Astrocyte (in vitro differentiated cells and primary cell): ENCODE measurements around the gene VSTM4. TPM values are rescaled to one million over a fixed set of nuclear protein-coding genes. Genes with fewer than 3 reads are reported as not detected.
A peak's percentile ranks its signal among the peaks of the same experiment; 100 is the strongest.

Source experiments
- DNase-seq: peaks from one replicate; pipeline ENCODE4 v3.0.0-alpha.2; 2010; ENCODE audit warnings: low read depth
- FAIRE-seq: peaks from 2 replicates; lab custom pipeline; 2011; peaks lifted over from hg19 to GRCh38; lab: Jason Lieb, UNC
- H2AFZ ChIP-seq: 2 replicates; pipeline ENCODE4 v1.6.0; 2012; ENCODE audit warnings: low read depth, low read length, inconsistent platforms
- H3K27ac ChIP-seq: 2 replicates; pipeline ENCODE4 v1.5.1; 2011; ENCODE audit warnings: low read depth, low read length, inconsistent platforms
- H3K27me3 ChIP-seq: 2 replicates; pipeline ENCODE4 v1.6.0; 2011; ENCODE audit warnings: low read length, inconsistent platforms; ENCODE audit not compliant: insufficient read depth
- H3K36me3 ChIP-seq: 2 replicates; pipeline ENCODE4 v1.5.1; 2011; ENCODE audit warnings: low read length, inconsistent platforms; ENCODE audit not compliant: insufficient read depth
- H3K4me1 ChIP-seq: 2 replicates; pipeline ENCODE4 v1.5.1; 2011; ENCODE audit warnings: low read length, inconsistent platforms; ENCODE audit not compliant: insufficient read depth
- H3K4me2 ChIP-seq: 2 replicates; pipeline ENCODE4 v1.6.0; 2012; ENCODE audit warnings: low read length, inconsistent platforms
- H3K4me3 ChIP-seq: 2 replicates; pipeline ENCODE4 v1.5.1; 2011; ENCODE audit warnings: low read depth, mild to moderate bottlenecking, low read length, inconsistent platforms; ENCODE audit not compliant: insufficient read depth
- H3K79me2 ChIP-seq: 2 replicates; pipeline ENCODE4 v1.6.0; 2012; ENCODE audit warnings: mild to moderate bottlenecking, low read length, inconsistent platforms; ENCODE audit not compliant: insufficient read depth
- H3K9ac ChIP-seq: 2 replicates; pipeline ENCODE4 v1.6.0; 2012; ENCODE audit warnings: mild to moderate bottlenecking, low read length, inconsistent platforms
- H3K9me3 ChIP-seq: 2 replicates; pipeline ENCODE4 v1.5.1; 2012; ENCODE audit warnings: low read depth, mild to moderate bottlenecking, low read length, inconsistent platforms; ENCODE audit not compliant: insufficient read depth
- H4K20me1 ChIP-seq: 2 replicates; pipeline ENCODE4 v1.6.0; 2012; ENCODE audit warnings: low read length, inconsistent platforms; ENCODE audit not compliant: insufficient read depth
- H3K27ac Mint-ChIP-seq: one replicate; pipeline ENCODE4 v1.8.0; 2021; ENCODE audit warnings: mild to moderate bottlenecking, mixed read lengths; ENCODE audit not compliant: unreplicated experiment
- H3K27me3 Mint-ChIP-seq: one replicate; pipeline ENCODE4 v1.8.0; 2021; ENCODE audit warnings: low read depth, mixed read lengths; ENCODE audit not compliant: unreplicated experiment
- H3K36me3 Mint-ChIP-seq: one replicate; pipeline ENCODE4 v1.8.0; 2021; ENCODE audit warnings: low read depth, mixed read lengths; ENCODE audit not compliant: unreplicated experiment
- H3K4me1 Mint-ChIP-seq: one replicate; pipeline ENCODE4 v1.8.0; 2021; ENCODE audit warnings: low read depth, mixed read lengths; ENCODE audit not compliant: unreplicated experiment
- H3K4me3 Mint-ChIP-seq: one replicate; pipeline ENCODE4 v1.8.0; 2021; ENCODE audit warnings: mild to moderate bottlenecking, moderate library complexity, mixed read lengths; ENCODE audit not compliant: unreplicated experiment
- H3K9me3 Mint-ChIP-seq: one replicate; pipeline ENCODE4 v1.8.0; 2021; ENCODE audit warnings: mild to moderate bottlenecking, mixed read lengths; ENCODE audit not compliant: unreplicated experiment
- CTCF ChIP-seq: IDR thresholded peaks from 2 replicates; pipeline ENCODE4 v1.5.1; 2011; ENCODE audit warnings: low read depth, mild to moderate bottlenecking, inconsistent platforms, low read length, moderate library complexity; ENCODE audit not compliant: insufficient read depth
- EZH2 ChIP-seq: IDR thresholded peaks from 2 replicates; pipeline ENCODE4 v1.6.1; 2012; ENCODE audit warnings: mild to moderate bottlenecking, low read length, inconsistent platforms; ENCODE audit not compliant: insufficient read depth
- total RNA-seq: library from RNA; stranded (reverse); gene quantifications from 2 replicates; pipeline ENCODE4 v1.2.1, GENCODE V29; 2021

The VSTM4 gene
- total RNA-seq, 1 donor from 2014 or later, result 1.1 TPM

GRCh38 chr10:49154641-49155040 lies 39.3 kb upstream of the VSTM4 start:
- no peak overlapping the region for H2AFZ ChIP-seq
- no peaks in the 10 kb centered on the region for H3K36me3 ChIP-seq
- Mint-ChIP-seq H3K4me1 (peaks cover 19% of the 10 kb centered on the region), H3K9me3 (no peaks in the 10 kb centered on the region), H3K27me3 (peaks cover 21% of the 10 kb centered on the region), H3K4me3 (no peak overlapping the region), H3K36me3 (no peaks in the 10 kb centered on the region), H3K27ac (no peak overlapping the region)
- H3K4me1 ChIP-seq, result no peaks in the 10 kb centered on the region
- H3K4me2 ChIP-seq, result no peak overlapping the region
- no peaks in the 10 kb centered on the region for H3K79me2 ChIP-seq
- DNase-seq, result no peak
- H3K27me3 ChIP-seq, result peaks cover under 1% of the 10 kb centered on the region
- H3K4me3 ChIP-seq, result no peak overlapping the region
- no peaks in the 10 kb centered on the region for H4K20me1 ChIP-seq
- FAIRE-seq, result peak; percentile 29
- H3K9ac ChIP-seq, result no peak overlapping the region
- H3K9me3 ChIP-seq, result no peaks in the 10 kb centered on the region
- H3K27ac ChIP-seq, result no peak overlapping the region
- TF ChIP-seq CTCF (no peak), EZH2 (no peak)

GRCh38 chr10:49153971-49154370 lies 38.6 kb upstream of the VSTM4 start:
- Mint-ChIP-seq H3K4me3 (no peak overlapping the region), H3K9me3 (no peaks in the 10 kb centered on the region), H3K27me3 (peaks cover 23% of the 10 kb centered on the region), H3K4me1 (peaks cover 19% of the 10 kb centered on the region), H3K36me3 (no peaks in the 10 kb centered on the region), H3K27ac (peak overlapping the region; percentile 38)
- Histone ChIP-seq H4K20me1 (no peaks in the 10 kb centered on the region), H3K27ac (no peak overlapping the region), H3K4me1 (no peaks in the 10 kb centered on the region), H3K4me3 (no peak overlapping the region), H3K9me3 (no peaks in the 10 kb centered on the region), H2AFZ (no peak overlapping the region), H3K27me3 (peaks cover 6% of the 10 kb centered on the region), H3K36me3 (no peaks in the 10 kb centered on the region), H3K9ac (no peak overlapping the region), H3K79me2 (no peaks in the 10 kb centered on the region), H3K4me2 (peak overlapping the region; percentile 11)
- DNase-seq (peak; percentile 46), FAIRE-seq (no peak)
- no peak for TF ChIP-seq EZH2
- TF ChIP-seq CTCF, result no peak

- no peaks in the 10 kb centered on the region for H3K36me3 Mint-ChIP-seq
Measured at GRCh38 chr10:49153115-49153514, 37.8 kb upstream of the VSTM4 start.

More at GRCh38 chr10:49153115-49153514, 37.8 kb upstream of the VSTM4 start:
- H3K9me3 Mint-ChIP-seq, result peaks cover 5% of the 10 kb centered on the region
- H3K27ac ChIP-seq, result no peak overlapping the region
- TF ChIP-seq CTCF, result no peak
- TF ChIP-seq EZH2, result no peak
- H3K4me3 ChIP-seq, result no peak overlapping the region
- no peak overlapping the region for H3K27ac Mint-ChIP-seq
- H4K20me1 ChIP-seq, result no peaks in the 10 kb centered on the region
- H3K9ac ChIP-seq, result no peak overlapping the region
- peaks cover 20% of the 10 kb centered on the region for H3K27me3 Mint-ChIP-seq
- DNase-seq (no peak), FAIRE-seq (no peak)
- H3K4me1 Mint-ChIP-seq, result peaks cover 15% of the 10 kb centered on the region
- H3K9me3 ChIP-seq, result no peaks in the 10 kb centered on the region
- H2AFZ ChIP-seq, result no peak overlapping the region
- H3K4me3 Mint-ChIP-seq, result no peak overlapping the region
- H3K79me2 ChIP-seq, result no peaks in the 10 kb centered on the region
- H3K4me1 ChIP-seq, result no peaks in the 10 kb centered on the region
- no peak overlapping the region for H3K4me2 ChIP-seq
- H3K27me3 ChIP-seq, result peaks cover 6% of the 10 kb centered on the region
- no peaks in the 10 kb centered on the region for H3K36me3 ChIP-seq
